CD4-positive, alpha-beta T cell treated with Interleukin-6 at 100 ng/mL for 8 hours (primary cell): Measurements from ENCODE around the gene SRC.

Source experiments
- DNase-seq: peaks from one replicate; pipeline ENCODE4 v3.0.0-alpha.2; 2020; ENCODE audit warnings: mixed read lengths, low spot score

SRC gene

DNA sequence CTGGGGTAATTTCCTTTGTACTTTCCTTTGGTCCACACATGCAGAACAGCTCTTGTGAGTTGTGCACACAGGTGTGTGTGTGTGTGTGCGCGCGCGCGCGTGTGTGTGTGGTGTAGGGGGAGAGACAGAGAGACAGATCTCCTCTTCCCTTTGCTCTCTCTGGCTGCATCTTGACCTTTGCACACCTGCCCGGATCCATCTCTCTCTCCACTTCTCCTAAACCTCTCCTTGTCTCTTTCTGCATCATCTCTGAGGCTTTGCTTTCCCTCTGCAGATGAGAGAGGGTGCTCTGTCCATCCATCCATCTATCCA lies 67.0 kb downstream of the SRC start:
- no peak for DNase-seq

DNA sequence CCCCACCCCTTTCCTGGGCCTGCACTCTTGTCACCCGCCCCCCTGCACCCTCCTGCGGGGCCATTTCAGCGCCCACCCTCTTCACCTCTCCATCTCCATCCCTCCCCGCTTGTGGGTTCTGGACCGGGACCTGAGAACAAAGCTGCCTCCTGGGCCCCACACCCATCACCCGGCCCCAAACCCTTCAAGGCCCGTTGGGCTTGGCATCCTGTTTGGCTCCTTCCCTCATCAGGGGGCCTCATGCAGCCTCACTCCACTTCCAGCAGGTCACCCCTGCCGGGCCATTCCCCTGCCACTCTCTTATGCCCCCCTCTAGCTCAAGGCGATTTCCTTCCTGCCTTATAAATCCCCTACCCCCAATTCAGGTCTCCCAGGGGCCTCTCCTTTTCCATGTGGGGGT lies 67.4 kb downstream of the SRC start:
- no peak for DNase-seq

DNA sequence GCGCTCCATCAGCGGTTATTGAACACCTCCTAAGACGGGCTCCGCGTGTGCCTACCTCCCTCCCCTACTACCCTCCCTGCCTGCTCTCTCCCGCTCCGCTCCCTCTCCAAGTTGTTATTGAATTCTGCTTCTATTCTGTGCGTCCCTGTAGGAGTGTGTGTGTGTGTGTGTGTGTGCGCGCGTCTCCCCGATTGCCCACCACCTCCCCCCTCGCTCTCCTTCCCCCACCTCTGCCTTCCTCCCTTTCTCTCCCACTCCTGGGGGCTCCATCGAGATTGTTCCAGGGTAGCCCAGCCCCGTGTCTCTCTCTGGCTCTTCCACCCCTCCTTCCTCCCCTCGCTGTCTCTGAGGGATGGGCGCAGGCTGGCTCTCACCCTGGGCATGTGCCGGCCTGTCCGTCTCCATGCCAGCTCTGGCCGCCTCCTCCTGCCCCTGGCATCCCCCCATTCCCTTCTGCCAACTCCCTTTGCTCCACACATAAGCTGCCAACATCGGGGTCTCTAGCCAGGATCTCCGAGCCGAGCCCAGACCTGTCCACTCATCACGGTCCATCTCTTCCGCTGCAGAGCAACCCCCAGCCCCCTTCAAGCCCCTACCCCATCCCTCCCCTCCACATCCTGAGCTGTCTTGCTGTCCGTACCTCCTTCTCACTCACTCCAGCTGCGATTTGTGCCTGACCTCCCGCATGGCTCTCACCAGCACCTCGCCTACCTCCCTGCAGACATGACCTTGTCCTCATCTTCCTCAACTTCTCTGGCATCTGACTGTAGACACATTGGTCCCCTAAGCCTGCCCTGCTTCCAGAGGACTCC lies 68.5 kb downstream of the SRC start:
- no peak for DNase-seq

DNA sequence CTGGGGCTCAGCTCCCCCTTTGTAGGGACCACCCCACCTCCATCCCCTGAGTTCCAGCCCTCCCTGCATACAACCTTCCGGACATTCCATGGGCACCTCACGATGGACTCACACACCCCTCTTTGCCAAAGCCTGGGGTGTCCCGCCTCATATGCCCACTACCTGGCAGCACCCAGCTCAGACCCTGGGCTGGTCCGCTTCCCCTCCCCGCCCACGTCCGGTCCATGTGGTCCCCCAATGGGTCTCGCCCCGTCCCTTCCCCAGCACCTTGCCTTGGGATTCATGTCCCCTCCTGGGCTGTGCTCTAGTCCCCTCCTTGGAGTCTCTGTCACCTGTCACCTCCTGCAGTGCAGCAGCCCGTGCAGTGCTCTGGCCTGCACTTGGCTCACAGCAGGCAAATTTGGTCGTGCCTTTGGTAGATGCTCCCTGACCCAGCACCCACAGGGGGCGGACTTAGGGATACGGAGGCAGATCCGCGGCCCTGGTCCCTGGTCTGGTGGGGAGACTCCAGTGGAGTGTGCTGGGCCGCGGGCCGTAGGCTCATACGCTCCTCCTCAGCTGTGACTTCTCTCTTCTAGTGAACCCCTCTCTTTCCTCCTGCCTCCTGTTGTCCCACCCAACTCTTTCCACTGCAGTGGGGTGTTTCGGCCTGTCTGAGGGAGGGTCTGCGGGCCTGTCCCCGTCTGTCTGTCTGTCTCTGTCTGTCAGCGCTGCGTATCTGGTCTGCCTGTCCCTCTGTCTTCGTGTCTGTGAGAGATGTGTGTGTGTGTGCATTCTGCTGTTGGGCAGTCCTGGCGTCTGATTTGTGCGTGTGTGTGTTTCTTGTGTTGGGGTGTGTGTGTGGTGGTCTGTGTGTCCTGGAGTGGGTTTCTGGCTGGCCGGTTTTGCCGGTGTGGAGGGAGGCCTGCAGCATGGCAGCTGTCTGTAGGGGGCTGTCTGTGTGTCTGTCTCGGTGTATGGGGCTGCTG lies 69.5 kb downstream of the SRC start:
- no peak for DNase-seq

DNA sequence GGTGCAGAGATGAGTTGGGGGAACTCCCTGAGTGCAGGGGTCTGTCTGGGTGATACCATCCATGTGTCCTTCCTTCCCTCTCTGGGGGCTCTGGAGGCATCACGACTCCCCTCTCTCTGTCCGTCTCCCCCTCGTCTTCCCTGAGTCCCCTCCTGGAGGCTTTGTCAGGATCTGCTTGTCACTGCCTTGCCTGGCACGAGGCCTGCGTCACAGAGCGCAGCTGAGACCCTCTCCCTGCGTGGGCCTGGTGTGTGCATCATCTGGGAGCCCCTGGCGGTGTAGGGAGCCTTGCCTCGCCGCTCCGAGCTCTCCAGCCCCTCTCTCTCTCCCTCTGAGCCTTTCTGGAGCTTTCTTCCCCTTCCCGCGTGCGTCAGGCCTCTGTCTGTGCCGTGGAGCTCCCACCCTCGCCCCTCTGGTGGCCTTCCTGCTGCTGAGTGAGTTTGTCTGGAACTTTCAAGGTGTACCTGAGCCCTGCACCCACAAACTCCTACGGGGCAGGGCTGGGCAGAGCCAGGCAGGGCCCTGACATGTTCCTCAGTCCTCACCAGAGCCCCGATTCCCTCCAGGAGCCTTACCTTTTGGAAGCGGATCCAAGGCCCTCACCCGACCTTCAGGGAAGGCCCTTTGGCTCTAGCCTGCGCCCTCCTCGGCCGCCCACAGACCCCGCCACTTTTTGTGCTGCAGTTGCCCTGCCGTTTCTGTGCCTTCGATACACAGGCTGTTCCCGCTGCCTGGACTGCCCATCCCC lies 70.3 kb downstream of the SRC start:
- DNase-seq: no peak

DNA sequence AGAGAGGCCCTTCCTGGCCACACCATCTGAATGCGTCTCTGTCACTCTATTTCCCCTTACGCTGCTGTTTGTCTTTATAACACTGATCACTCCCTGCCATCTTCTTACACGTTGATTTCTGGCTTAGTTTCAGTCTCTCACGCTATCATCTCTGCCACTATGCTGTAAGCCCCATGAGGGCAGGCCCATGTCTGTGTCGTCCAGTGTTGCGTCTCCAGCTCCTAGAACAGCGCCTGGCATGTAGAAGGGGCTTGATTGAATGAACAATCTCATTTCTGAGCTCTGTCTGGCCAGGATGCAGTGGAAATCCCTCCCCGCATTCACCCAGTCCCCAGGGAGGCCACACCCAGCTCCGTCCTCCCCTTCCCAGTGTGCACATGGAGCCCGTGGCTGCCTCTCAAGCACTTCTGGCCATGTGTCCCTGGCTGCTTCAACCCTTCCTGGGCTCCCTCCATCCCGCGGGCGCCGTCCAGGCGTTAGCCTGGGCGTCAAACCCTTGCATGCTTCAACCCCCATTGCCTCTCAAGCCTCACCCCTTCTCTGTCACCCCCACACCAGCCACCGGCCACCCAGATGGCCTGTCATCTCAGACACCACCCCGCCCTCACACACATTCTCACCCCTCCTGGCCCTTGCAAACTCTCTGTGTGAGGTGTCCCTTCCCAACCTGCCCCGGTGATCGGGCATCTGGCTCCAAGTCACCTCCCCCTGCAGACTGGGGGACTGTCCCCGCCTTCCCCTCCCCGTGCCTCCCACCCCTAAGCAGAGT lies 71.1 kb downstream of the SRC start:
- no peak for DNase-seq

DNA sequence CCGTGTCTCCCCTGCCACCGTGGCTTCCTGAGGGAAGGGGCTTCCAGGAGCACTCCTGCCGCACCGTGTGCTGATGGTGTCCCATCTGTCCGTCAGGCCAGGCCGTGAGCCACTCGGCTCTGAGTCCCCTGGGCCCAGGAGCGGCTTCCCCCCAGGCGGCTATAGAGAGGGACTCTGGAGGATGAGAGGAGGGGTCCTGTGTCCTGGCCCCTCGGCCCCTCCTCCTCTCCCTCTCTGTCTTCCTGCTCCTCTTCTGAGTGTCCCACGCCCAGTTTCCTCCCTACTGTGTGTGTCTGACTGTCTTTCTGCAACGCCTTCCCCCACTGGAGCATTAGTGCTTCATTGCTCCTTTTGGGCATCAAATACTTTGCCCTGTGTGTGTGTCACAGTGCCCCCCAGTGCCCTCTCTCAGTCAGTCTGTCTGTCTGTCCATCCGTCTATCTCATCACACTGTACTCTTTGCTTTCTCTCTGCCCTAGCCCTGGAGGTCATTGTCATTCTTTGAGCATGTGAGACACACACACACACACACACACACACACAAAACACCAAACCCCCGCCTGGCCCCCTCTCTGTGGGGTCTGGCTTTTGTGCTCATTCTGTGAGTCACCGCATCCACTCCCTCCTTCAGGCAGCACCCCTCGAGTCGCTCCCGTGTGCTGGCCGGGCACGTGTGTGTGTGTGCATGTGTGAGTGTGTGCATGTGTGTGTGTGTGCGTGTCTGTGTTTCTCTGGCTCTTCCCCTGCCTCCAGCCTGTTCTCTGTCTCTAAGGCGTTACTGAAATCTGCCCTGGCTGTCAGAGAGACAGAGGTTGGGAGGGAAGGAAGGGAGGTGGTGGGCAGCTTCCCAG lies 71.9 kb downstream of the SRC start:
- no peak for DNase-seq

DNA sequence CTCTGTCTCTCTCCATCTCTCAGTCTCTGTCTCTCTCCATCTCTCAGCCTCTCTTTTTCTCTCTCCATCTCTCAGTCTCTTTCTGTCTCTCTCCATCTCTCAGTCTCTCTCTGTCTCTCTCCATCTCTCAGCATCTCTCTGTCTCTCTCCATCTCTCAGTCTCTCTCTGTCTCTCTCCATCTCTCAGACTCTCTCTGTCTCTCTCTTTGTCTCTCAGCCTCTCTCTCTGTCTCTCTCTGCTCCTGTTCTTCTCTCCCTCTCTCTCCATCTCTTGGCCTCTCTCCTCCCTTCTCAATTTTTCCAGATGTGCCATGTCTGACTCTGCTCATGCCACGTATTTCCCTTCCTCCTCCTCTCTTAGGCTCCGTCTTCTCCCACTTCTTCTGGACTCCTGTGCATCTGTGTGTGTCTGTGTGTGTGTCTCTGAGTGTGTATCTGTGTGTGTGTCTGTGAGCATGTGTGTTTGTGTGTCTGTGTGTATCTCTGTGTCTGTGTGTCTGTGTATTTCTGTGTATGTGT lies 72.7 kb downstream of the SRC start:
- no peak for DNase-seq

DNA sequence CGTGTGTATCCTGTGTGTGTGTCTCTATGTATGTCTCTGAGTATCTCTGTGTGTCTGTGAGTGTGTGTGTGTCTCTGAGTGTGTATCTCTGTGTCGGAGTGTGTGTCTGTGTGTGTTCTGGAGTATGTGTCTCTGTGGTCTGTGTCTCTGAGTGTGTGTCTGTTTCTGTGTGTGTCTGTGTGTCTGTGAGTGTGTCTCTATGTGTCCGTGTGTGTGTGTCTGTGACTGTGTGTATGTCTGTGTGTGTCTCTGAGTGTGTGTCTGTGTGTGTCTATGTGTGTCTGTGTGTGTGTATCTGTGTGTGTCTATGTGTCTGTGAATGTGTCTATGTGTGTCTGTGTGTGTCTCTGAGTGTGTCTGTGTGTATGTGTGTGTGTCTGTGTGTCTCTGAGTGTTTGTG lies 73.4 kb downstream of the SRC start:
- DNase-seq: no peak

DNA sequence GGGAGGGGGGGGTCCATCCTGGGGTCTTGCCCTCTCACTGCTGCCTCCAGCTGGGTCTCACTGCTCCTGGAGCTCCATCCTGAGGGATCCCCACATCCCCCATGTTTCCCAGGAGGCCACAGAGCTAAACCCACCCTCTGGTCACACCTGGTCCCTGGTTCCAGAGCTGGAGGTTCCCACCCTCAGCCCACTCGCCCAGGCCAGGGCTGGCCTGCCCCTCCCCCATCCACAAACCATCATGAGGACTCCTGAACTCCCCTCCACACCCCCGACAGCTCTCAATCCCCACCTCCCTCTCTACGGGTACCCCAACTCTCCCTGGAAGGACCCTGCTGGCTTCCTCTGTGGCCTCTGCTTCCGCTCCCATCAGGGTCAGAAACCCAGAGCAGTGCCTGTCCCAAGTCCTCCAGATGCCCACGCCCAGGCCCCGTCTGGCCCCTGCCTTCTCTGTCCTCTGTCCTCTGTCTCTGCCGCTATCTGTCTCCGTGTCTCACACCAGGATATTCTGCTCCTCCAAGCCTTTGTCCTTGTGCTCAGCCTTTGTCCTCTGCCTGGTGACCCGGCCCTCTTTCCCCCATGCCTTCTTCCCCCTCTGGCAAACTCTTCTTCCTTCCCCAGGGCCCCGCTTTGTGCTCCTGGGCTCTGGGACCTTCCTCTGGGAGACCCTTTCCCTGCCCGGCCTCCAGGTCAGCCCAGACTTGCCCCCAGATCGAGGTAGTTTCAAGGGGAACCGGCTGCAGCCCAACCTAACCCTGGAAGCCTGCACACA lies 74.0 kb downstream of the SRC start:
- DNase-seq: no peak

DNA sequence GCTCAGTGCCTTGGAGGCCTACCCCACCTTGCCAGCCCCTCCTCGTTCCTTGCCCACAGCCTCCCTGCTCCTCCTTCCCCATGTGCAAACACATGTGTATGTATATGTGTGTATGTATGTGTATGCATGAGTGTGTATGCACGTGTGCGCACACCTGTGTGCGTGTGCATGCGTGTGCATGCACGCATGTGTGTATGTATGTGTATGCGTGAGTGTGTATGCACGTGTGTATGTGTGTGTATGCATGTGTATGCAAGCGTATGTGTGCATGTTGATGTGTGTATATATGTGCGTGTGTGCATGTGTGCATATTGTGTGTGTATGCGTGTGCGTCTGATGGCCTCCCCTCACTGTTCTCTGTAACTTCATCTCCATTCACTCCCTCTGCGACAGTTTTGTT lies 74.7 kb downstream of the SRC start:
- DNase-seq: no peak

DNA sequence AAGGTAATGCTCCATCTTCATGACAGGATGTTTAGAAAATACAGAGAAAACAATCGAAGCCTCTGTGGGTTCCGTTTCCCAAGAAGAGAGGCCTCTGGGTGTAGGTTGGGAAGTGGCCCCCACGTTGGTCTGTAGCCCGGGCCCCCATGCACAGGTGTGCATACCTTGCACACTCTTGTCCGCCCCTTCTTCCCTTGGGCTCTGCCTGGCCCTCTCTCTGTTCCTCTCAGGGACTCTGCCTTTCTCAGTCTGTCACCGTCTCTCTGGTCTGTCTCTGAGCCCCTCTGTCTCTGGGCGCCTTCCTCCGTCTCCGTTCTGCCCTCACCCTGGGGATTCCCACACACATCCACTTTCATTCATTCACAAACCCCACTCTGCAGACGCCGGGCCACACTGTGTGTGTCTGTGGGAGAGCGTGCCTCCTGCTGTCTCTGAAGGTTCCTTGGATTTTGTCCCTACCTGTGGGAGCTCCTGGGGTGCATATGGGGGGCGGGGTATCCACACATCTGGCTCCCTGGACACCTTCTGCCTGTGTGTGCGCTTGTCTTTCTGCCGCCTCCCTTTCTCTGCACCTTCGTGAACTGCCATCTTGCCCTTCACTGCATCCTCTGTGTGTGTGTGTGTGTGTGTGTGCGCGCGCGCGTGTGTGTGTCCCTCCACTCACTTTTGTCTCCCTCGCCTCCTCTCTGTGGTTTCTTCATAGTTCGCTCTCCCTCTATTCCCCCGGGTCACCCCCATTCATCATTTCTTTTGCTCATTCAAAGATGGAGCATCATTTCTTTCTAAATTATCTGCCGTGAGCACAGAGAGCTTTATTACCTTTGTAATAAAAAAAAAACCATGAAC lies 75.3 kb downstream of the SRC start:
- DNase-seq: no peak

DNA sequence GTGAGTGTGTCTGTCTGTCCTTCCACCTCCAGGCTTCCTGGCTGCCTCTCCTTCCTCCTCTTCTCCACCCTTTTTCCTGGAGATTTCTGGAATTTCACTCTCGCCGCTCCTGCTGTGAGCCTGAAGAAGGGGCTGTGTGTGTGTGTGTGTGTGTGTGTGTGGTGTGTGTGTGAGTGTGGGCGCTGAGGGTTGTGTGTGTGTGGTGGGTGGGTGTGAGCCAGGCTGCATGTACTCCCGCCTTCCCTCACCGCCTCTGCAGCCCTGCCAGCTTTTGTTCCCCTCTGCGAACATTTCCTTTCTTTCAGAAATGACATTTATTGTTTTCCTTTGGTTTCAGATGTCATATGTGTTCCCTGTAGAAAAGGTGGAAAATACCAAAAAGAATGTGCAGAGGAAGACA lies 76.0 kb downstream of the SRC start:
- no peak for DNase-seq

DNA sequence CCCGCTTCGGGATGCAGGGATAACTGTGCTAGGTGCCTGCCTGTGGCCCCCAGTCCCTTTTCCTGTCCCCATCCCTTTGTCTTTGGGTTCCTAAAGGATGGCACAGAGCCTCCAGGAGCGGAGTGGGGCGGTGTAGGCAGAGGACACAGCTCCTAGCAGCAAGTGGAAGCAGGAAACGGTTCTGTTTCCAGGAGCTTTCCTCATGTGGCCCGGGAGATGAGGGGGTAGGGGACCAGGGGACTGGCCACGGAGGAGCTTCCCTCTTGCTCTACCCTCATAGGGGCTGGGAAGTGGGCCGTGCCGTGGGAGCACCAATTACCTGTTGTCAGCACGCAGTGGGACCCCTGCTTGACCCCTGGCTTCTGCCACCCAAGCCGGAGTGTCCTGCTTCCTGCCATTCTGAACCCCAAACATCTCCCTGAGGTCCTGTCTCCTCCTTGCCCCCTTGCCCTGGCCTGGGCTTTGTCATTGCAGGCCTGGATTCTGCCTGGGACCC lies 76.9 kb downstream of the SRC start:
- no peak for DNase-seq

DNA sequence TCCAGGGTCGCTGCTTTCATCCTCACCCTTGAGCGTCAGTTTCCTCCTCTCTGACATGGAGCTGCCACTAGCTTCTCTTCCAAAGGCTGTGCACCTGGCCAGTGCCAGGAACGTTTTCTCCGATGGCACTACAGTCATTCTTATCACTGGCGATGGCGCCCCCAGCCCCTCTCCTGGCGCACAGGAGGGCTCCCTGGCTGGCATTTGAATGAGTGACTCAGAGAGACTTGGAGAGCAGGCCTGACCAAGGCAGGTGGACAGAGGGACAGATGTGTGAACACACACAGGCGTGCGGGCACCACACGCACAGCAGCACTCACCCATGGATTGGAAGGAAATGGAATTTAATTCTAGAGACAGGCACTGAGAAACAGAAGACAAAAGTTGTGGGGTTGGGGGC lies 77.6 kb downstream of the SRC start:
- no peak for DNase-seq

DNA sequence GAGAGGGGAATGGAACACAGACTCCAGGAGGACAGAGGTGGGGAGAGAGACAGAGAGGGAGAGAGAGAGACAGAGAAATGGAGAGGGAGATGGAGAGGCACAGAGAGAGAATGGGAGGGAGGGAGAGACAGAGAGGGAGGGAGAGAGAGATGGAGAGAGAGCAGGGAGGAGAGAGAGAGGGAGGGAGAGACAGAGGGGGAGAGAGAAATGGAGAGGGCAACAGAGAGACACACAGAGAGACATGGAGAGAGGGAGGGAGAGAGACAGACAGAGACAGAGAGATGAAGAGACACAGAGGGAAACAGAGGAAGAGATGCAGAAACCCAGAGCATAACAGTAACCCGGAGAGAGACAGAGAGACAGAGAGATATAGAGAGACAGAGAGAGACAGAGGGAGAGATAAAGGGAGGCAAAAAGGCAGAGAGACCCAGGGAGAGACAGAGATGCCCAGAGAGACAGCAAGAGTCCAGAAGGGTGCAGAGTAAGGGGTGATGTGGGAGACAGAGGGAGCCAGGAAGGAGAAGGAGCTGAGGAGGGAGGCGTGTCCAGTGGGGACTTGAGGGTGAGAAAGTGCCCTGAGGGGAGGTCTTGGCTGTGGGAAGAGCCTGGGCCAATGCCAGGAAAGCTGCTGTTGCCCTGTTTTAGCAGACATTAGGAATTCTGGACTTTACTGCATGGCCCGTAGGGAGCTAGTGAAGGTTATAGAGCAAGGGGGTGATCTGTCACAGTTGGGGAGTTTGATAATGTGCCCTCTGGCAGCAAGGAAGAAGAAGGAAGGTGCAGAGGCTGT lies 78.3 kb downstream of the SRC start:
- no peak for DNase-seq

DNA sequence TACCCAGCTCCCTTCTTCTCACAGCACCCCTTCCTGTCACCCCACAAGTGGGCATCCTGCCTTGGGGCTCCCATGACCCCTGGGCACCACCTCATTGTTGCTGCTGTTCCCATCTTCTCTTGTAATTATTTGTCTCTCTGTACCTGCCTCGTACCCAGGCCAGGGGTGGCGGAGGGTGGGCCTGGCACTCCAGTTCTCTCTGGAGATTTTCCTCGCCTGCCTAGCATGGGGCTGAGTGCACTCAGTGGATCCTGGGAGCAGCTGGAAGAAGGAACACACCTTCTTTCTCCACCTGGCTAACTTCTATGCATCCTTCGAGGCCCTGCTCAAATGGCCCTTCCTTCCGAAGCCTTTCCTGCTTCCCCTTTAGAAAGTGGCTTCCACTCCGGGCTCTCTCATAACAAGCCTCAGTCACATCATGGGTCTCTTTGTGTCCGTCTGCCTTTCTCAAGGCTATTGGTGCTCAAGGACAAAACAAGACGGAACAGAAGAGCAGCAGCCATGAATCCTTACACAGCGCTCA lies 79.2 kb downstream of the SRC start:
- DNase-seq: no peak

DNA sequence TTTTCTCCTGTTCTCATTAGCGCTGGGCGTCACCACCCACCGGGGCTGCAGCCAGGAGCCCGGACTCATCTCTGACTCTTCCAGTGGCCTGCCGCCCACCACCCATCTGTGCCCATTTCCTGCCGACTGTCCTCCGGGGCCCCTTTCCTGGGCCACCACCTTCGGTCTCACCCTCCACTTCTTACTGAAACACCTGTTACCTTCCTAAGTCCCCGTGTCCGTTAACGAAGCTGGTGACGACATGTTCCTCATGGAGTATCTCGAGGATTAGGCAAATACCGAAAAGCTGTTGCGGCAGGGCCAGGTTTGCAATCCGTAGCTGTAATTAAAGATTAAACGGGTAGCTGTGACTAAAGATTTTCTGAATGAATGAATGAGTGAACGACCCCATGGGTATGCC lies 80.2 kb downstream of the SRC start:
- DNase-seq: no peak
